Mononuclear cell (primary cell): ENCODE results near the gene MATCAP1. TPM values are rescaled to one million over a fixed set of nuclear protein-coding genes. Genes with fewer than 3 reads are reported as not detected.

Experiments
- H3K27me3 ChIP-seq: 2 replicates; pipeline ENCODE4 v1.6.0; 2011; ENCODE audit warnings: low read length, control low read depth; ENCODE audit not compliant: insufficient read depth
- H3K4me1 ChIP-seq: 2 replicates; pipeline ENCODE4 v1.5.1; 2011; ENCODE audit warnings: mild to moderate bottlenecking, low read length, control low read depth; ENCODE audit not compliant: insufficient read depth
- H3K4me3 ChIP-seq: 2 replicates; pipeline ENCODE4 v1.5.1; 2011; ENCODE audit warnings: mild to moderate bottlenecking, low read length, moderate library complexity
- H3K9me3 ChIP-seq: 2 replicates; pipeline ENCODE4 v1.5.1; 2011; ENCODE audit warnings: low read depth, mild to moderate bottlenecking, control low read depth, low read length
- total RNA-seq: library from RNA; depleted of rRNA; stranded (reverse); fragments of >200 nt; gene quantifications from one replicate; pipeline ENCODE4 v1.2.3, GENCODE V29; 2012

Gene MATCAP1
- total RNA-seq, 1 donor: 3.5 TPM

GRCh38 chr16:67173808-67174705 is 9.7 kb downstream of the MATCAP1 start:
- H3K4me1 ChIP-seq: peaks cover 64% of the 10 kb centered on the region
- H3K4me3 ChIP-seq: peak overlapping the region; percentile 10
- H3K9me3 ChIP-seq: no peaks in the 10 kb centered on the region
- peaks cover 46% of the 10 kb centered on the region for H3K27me3 ChIP-seq

- H3K4me3 ChIP-seq: no peak overlapping the region
- no peaks in the 10 kb centered on the region for H3K9me3 ChIP-seq
- peaks cover 51% of the 10 kb centered on the region for H3K27me3 ChIP-seq
- peaks cover 59% of the 10 kb centered on the region for H3K4me1 ChIP-seq
These were observed 10.4 kb downstream of the MATCAP1 start for GRCh38 chr16:67173323-67173722.

GRCh38 chr16:67170949-67171649 is 12.7 kb downstream of the MATCAP1 start:
- Histone ChIP-seq H3K4me1 (peaks cover 54% of the 10 kb centered on the region), H3K27me3 (peaks cover 68% of the 10 kb centered on the region), H3K9me3 (no peaks in the 10 kb centered on the region), H3K4me3 (no peak overlapping the region)

DNA sequence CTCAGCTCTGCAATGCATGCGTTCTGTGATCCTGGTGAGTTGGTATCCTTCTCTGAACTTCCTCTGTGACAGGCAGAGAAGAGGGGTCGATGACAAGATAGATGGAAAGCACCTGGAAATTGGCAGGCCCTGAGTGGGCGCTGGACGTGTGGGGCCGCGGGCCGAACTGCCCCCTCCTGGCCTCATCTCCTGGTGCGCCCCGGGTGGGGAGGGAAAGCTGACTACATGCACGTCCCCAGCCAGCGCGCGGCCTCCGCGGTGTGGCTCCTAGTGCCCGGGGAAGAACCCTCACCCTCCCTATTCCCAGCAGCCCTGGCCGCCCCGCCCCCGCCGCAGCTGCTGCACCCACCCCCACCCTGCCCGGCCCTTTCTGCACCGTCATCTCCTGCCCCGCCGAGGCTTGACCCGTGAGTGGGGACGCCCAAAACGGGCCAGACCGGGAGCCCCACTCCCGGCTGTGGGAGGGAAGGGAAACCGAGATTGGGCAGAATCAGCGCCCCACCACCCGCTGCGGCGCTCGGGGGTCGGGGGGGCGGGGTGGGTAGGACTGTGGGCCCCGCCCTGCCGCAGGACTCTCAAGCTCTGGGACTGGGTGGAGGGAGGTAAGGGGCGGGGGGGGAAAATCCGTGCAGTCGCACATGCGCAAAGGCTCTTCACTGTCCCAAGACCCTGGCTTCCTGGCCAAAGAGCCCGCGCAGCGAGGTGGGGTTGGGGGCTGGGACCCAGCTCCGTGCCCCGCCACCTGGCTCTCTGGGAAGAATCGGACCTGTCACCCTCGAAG is 13.4 kb downstream of the MATCAP1 start, which contains the start of gene NOL3:
Gene NOL3, plus strand, starts transcription at position 371 of the 781 bp plus-strand sequence.
- peaks cover 58% of the 10 kb centered on the region for H3K4me1 ChIP-seq
- H3K9me3 ChIP-seq: no peaks in the 10 kb centered on the region
- no peak within 1 kb of the TSS for H3K4me3 ChIP-seq
- peaks cover 73% of the 10 kb centered on the region for H3K27me3 ChIP-seq

- H3K4me1 ChIP-seq: peaks cover 61% of the 10 kb centered on the region
- peaks cover 73% of the 10 kb centered on the region for H3K27me3 ChIP-seq
- no peak overlapping the region for H3K4me3 ChIP-seq
- no peaks in the 10 kb centered on the region for H3K9me3 ChIP-seq
These were observed 14.1 kb downstream of the MATCAP1 start for GRCh38 chr16:67169642-67170167.

DNA sequence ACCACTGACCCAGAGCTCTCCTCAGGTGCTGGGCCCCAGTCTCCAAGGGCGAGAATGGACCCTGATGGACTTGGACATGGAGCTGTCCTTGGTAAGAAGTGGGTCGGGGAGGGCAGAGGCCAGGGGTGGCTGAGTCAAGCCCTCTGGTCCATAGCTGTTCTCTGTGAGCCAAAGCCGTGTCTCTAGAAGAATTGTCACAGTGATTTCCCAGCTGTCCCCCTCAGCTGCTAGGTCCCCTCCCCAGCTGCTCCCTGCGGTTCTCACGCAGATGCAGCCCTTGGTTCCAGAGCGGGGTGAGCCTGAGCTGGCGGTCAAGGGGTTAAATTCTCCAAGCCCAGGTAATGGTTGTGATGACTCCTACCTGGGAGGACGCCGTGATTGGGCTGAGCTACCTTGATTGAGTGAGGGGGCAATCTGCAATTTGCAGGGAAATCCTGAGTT is 14.7 kb downstream of the MATCAP1 start:
- Histone ChIP-seq H3K27me3 (peaks cover 73% of the 10 kb centered on the region), H3K4me1 (peaks cover 61% of the 10 kb centered on the region), H3K9me3 (no peaks in the 10 kb centered on the region), H3K4me3 (no peak overlapping the region)

DNA sequence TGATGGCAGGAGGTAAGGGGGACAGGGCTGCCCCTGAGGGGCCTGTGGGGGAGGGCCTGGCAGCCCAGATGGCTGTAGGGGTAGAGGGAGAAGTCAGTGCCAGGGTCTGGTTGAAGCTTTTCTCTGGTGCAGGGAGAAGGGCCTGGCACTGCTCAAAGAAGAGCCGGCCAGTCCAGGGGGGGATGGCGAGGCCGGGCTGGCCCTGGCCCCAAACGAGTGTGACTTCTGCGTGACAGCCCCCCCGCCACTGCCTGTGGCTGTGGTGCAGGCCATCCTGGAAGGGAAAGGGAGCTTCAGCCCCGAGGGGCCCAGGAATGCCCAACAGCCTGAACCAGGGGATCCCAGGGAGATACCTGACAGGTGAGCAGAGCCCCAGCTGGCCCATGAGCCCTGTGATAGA is 16.2 kb downstream of the MATCAP1 start:
- H3K4me3 ChIP-seq: no peak overlapping the region
- peaks cover 61% of the 10 kb centered on the region for H3K4me1 ChIP-seq
- H3K9me3 ChIP-seq: no peaks in the 10 kb centered on the region
- peaks cover 80% of the 10 kb centered on the region for H3K27me3 ChIP-seq

DNA sequence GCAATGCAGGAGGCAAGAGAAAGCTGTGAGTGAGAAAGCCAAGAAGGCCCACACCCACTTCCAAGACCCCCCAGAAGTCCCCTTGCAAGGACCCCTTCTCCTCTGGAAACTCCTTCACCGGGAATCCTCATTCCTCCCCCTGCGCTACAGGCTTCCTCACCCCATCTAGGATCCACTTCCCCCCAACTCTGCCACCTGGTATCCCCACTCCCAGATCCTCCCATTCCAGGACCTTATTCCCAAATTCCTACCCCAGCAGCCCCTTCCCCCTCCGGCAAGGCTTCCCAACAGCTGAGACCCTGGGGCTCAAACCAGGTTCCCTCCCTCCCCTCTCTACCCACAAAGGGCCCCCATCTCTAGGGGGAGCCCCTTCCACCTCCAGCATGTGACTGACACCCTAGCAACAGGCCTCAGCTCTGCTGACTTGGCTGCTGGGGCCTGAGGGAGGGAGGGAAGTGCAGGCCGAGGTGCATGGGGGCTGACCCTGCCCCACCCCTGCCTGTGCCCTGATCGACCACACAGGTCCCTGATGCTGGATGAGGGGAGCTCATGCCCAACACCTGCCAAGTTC is 17.1 kb downstream of the MATCAP1 start:
- Histone ChIP-seq H3K4me3 (no peak overlapping the region), H3K27me3 (peaks cover 88% of the 10 kb centered on the region), H3K9me3 (no peaks in the 10 kb centered on the region), H3K4me1 (peaks cover 62% of the 10 kb centered on the region)

DNA sequence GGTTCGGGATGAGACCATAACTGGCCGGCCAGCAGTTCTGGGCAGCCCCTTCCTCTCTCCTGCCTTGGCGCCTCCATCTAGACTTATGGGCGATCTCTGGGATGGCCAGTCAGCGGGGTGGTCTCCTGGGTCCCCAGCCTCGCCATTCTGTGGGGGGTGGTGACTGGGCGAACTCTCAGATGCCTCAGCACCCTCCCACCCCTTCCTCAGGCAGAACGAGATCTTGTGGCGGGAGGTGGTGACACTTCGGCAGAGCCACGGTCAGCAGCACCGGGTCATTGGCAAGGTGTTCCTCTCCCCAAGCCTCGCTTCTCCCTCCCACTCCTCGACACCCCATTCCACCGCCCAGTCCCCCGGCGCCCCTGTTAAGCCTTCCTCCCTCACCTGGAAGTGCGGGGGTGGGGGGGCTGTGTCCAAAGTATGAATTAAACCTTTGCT is 17.6 kb downstream of the MATCAP1 start:
- H3K9me3 ChIP-seq: no peaks in the 10 kb centered on the region
- H3K4me1 ChIP-seq: peaks cover 62% of the 10 kb centered on the region
- H3K4me3 ChIP-seq: no peak overlapping the region
- H3K27me3 ChIP-seq: peaks cover 89% of the 10 kb centered on the region

DNA sequence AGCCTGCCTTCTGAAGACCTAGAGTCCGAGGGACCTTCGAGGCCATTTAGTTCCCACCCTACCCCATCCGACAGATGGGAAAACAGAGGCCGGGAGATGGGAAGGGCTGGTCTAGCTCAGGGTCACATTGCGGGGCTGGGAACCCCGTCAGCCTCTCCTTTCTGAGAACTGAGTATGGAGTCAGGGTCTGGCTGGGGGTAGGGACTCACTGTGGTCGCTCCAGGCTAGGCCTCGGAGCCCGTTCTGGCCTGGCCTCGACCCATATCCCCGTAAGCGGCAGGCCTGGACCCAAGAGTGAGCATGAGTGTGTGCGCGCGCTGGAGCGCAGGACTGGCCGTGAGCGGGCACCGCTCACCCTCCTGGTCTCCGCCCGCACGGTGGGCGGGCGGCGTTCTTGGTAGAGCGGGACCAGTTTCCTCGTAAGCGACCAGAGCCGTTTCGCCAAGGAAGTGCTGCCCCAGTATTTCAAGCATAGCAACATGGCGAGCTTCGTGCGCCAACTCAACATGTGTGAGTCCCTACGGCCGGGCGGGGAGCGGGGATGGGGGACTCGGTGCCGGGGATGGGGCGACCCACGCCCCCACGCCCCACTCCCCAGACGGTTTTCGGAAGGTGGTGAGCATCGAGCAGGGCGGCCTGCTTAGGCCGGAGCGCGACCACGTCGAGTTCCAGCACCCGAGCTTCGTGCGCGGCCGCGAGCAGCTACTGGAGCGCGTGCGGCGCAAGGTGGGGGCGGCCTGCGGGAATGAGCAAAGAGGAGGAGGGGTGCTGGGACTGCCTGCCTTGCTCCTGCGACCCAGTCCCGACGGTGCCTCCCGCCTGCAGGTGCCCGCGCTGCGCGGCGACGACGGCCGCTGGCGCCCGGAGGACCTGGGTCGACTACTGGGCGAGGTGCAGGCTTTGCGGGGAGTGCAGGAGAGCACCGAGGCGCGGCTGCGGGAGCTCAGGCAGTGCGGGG is 18.4 kb downstream of the MATCAP1 start:
- Histone ChIP-seq H3K27me3 (peaks cover 84% of the 10 kb centered on the region), H3K9me3 (no peaks in the 10 kb centered on the region), H3K4me3 (no peak overlapping the region), H3K4me1 (peaks cover 65% of the 10 kb centered on the region)

DNA sequence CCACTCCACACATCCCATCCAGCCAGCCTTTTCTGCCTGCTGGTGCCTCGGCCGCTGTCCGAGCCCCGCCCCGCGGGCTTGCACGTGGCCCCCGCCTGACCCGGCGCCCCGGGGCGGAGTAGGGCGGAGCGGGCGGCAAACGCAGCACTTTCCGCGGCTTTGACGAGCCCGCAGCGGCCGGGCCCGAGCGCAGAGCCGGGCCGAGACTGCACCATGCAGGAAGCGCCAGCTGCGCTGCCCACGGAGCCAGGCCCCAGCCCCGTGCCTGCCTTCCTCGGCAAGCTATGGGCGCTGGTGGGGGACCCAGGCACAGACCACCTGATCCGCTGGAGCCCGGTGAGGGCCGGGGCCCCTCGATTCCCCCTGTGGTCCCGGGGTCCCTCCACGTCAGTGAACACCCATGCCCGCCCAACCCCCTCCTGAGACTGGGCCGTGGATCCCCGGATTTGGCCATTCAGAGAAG is 19.1 kb downstream of the MATCAP1 start, which contains the start of gene HSF4:
Gene HSF4, plus strand, starts transcription at position 147 of the 463 bp plus-strand sequence. Its CDS starts 67 bp downstream, at position 214.
- H3K9me3 ChIP-seq: no peaks in the 10 kb centered on the region
- no peak within 1 kb of the TSS for H3K4me3 ChIP-seq
- H3K4me1 ChIP-seq: peaks cover 64% of the 10 kb centered on the region
- peaks cover 80% of the 10 kb centered on the region for H3K27me3 ChIP-seq

- H3K4me1 ChIP-seq: peaks cover 62% of the 10 kb centered on the region
- peaks cover 75% of the 10 kb centered on the region for H3K27me3 ChIP-seq
- H3K4me3 ChIP-seq: no peak overlapping the region
- H3K9me3 ChIP-seq: no peaks in the 10 kb centered on the region
These were observed 19.7 kb downstream of the MATCAP1 start for GRCh38 chr16:67163999-67164558.
